ENCODE results near the gene REELD1. TPM values are rescaled to one million over a fixed set of nuclear protein-coding genes. Genes with fewer than 3 reads are reported as not detected.

The REELD1 gene
- total RNA-seq, 4 donors from 2014 or later: 0.33 to 0.83 TPM; not detected in 2

- Histone ChIP-seq H3K4me3 (no peak overlapping the region), H3K36me3 (no peaks in the 10 kb centered on the region), H3K4me1 (peaks cover 33 to 56% (median 53%) of the 10 kb centered on the region in 4 donors), H3K9me3 (no peaks in the 10 kb centered on the region), H3K27me3 (no peaks in the 10 kb centered on the region), H3K27ac (replicated peaks in 1 of 4) (no peak overlapping the region)
- no peak for DNase-seq (ENCODE audit: extremely low spot score)
- intact Hi-C loops (cut with DNase I): no loop called here
- 94% methylated on average over 14 of the region's 17 CpGs for WGBS
- TF ChIP-seq EP300 (IDR thresholded peaks at IDR 0.05): no peak
Observed at GRCh38 chr4:146243883-146244277, 29.5 kb downstream of the REELD1 start.

GRCh38 chr4:146244496-146244895 is 30.2 kb downstream of the REELD1 start:
- Histone ChIP-seq H3K4me1 (peaks cover 33 to 55% (median 53%) of the 10 kb centered on the region in 4 donors), H3K27me3 (no peaks in the 10 kb centered on the region), H3K36me3 (no peaks in the 10 kb centered on the region), H3K27ac (replicated peaks in 1 of 4) (peak overlapping the region in 1 of 4 donors; percentile 33), H3K4me3 (no peak overlapping the region), H3K9me3 (no peaks in the 10 kb centered on the region)
- TF ChIP-seq EP300 (IDR thresholded peaks at IDR 0.05): no peak
- no peak for TF ChIP-seq POLR2AphosphoS5 (IDR thresholded peaks at IDR 0.05)
- TF ChIP-seq POLR2A (IDR thresholded peaks at IDR 0.05; ENCODE audit: low read depth): no peak
- no peak for TF ChIP-seq CTCF (IDR thresholded peaks at IDR 0.05)
- WGBS: 92% methylated on average over 5 of the region's 9 CpGs
- peak; percentile 66 for DNase-seq (ENCODE audit: extremely low spot score)
- intact Hi-C loops (cut with DNase I): no loop called here

- Histone ChIP-seq H3K36me3 (no peaks in the 10 kb centered on the region), H3K4me3 (no peak overlapping the region), H3K27me3 (no peaks in the 10 kb centered on the region), H3K4me1 (peaks cover 33 to 55% (median 53%) of the 10 kb centered on the region in 4 donors), H3K27ac (replicated peaks in 1 of 4) (peak overlapping the region in 1 of 4 donors; percentile 33), H3K9me3 (no peaks in the 10 kb centered on the region)
- TF ChIP-seq POLR2AphosphoS5 (IDR thresholded peaks at IDR 0.05) (no peak), POLR2A (IDR thresholded peaks at IDR 0.05; ENCODE audit: low read depth) (no peak), CTCF (IDR thresholded peaks at IDR 0.05) (no peak), EP300 (IDR thresholded peaks at IDR 0.05) (no peak)
- peak; percentile 81 for DNase-seq (ENCODE audit: extremely low spot score)
- 65% methylated on average over 2 of the region's 3 CpGs for WGBS
- intact Hi-C loops (cut with DNase I): no loop called here
Observed at GRCh38 chr4:146245246-146245645, 30.9 kb downstream of the REELD1 start.

GRCh38 chr4:146245850-146246249 is 31.5 kb downstream of the REELD1 start:
- Histone ChIP-seq H3K9me3 (no peaks in the 10 kb centered on the region), H3K27me3 (no peaks in the 10 kb centered on the region), H3K27ac (replicated peaks in 1 of 4) (no peak overlapping the region), H3K4me3 (no peak overlapping the region), H3K36me3 (no peaks in the 10 kb centered on the region), H3K4me1 (peaks cover 32 to 53% (median 52%) of the 10 kb centered on the region in 4 donors)
- no peak for TF ChIP-seq EP300 (IDR thresholded peaks at IDR 0.05)
- no peak for TF ChIP-seq POLR2AphosphoS5 (IDR thresholded peaks at IDR 0.05)
- WGBS: 47% methylated on average over 4 of the region's 4 CpGs
- DNase-seq (ENCODE audit: extremely low spot score): peak; percentile 82
- intact Hi-C loops (cut with DNase I): no loop called here

GRCh38 chr4:146246381-146246780 is 32.0 kb downstream of the REELD1 start:
- DNase-seq (ENCODE audit: extremely low spot score): peak; percentile 64
- 67% methylated on average over 6 of the region's 6 CpGs for WGBS
- Histone ChIP-seq H3K4me3 (no peak overlapping the region), H3K4me1 (peaks cover 26 to 48% (median 47%) of the 10 kb centered on the region in 4 donors), H3K27ac (replicated peaks in 1 of 4) (no peak overlapping the region), H3K9me3 (no peaks in the 10 kb centered on the region), H3K36me3 (no peaks in the 10 kb centered on the region), H3K27me3 (no peaks in the 10 kb centered on the region)
- intact Hi-C loops (cut with DNase I): no loop called here
- TF ChIP-seq POLR2AphosphoS5 (IDR thresholded peaks at IDR 0.05) (no peak), EP300 (IDR thresholded peaks at IDR 0.05) (no peak), CTCF (IDR thresholded peaks at IDR 0.05) (no peak), POLR2A (IDR thresholded peaks at IDR 0.05; ENCODE audit: low read depth) (no peak)

GRCh38 chr4:146247356-146247755 is 33.0 kb downstream of the REELD1 start:
- Histone ChIP-seq H3K4me3 (no peak overlapping the region), H3K36me3 (no peaks in the 10 kb centered on the region), H3K9me3 (no peaks in the 10 kb centered on the region), H3K27ac (replicated peaks in 1 of 4) (no peak overlapping the region), H3K4me1 (peaks cover 18 to 38% (median 37%) of the 10 kb centered on the region in 4 donors), H3K27me3 (no peaks in the 10 kb centered on the region)
- WGBS: 67% methylated on average over 2 of the region's 2 CpGs
- no peak for TF ChIP-seq EP300 (IDR thresholded peaks at IDR 0.05)
- TF ChIP-seq POLR2A (IDR thresholded peaks at IDR 0.05; ENCODE audit: low read depth): no peak
- TF ChIP-seq CTCF (IDR thresholded peaks at IDR 0.05): no peak
- no peak for TF ChIP-seq POLR2AphosphoS5 (IDR thresholded peaks at IDR 0.05)
- DNase-seq (ENCODE audit: extremely low spot score): peak; percentile 64
- intact Hi-C loops (cut with DNase I): no loop called here
